IMR-90 (cell line): Measurements from ENCODE around the gene RABGAP1. TPM values are rescaled to one million over a fixed set of nuclear protein-coding genes. Genes with fewer than 3 reads are reported as not detected.

Source experiments
- ATAC-seq: fragments of 200-7000 bp; cut with Tn5 transposase; 2 replicates; pipeline ENCODE4 v1.9.1; 2020; ENCODE audit warnings: low read depth, mild to moderate bottlenecking, moderate library complexity
- BruUV-seq: library from RNA; stranded (reverse); fragments of 400-500 nt; replicated peaks from 2 replicates; lab custom pipeline; 2021; lab: Mats Ljungman, UMichigan
- CTCF ChIA-PET: fragments of 300-600 bp; formaldehyde crosslinking; extraction: SDS; loops from one replicate; lab custom pipeline; 2021; ENCODE audit warnings: antibody characterized with exemption; lab: Yijun Ruan, JAX
- POLR2A ChIA-PET: fragments of 300-600 bp; sonication (Branson Sonifier 250); formaldehyde crosslinking; loops from one replicate; lab custom pipeline; 2022; ENCODE audit warnings: antibody characterized with exemption; ENCODE audit not compliant: unreplicated experiment; lab: Charles Lee
- DNase-seq: peaks from one replicate; pipeline ENCODE4 v3.0.0; 2013
- H2AFZ ChIP-seq: replicated peaks from 2 replicates; pipeline ENCODE3; 2013; ENCODE audit warnings: low read length, mild to moderate bottlenecking; ENCODE audit not compliant: poor library complexity
- H2AK5ac ChIP-seq: 2 replicates; pipeline ENCODE4 v1.6.1; 2013; ENCODE audit warnings: low read depth, low read length, inconsistent platforms
- H2AK9ac ChIP-seq: replicated peaks from 2 replicates; pipeline ENCODE3; 2013; ENCODE audit warnings: mild to moderate bottlenecking, low read depth, low read length, moderate library complexity; ENCODE audit not compliant: poor library complexity
- H2BK120ac ChIP-seq: 2 replicates; pipeline ENCODE4 v1.6.1; 2013; ENCODE audit warnings: low read depth, low read length, inconsistent platforms
- H2BK15ac ChIP-seq: 3 replicates; pipeline ENCODE4 v1.6.1; 2013; ENCODE audit warnings: low read depth, low read length, inconsistent platforms
- H2BK20ac ChIP-seq: 2 replicates; pipeline ENCODE4 v1.6.1; 2013; ENCODE audit warnings: low read depth, mild to moderate bottlenecking, inconsistent platforms, low read length, moderate library complexity
- H2BK5ac ChIP-seq: 2 replicates; pipeline ENCODE4 v1.6.1; 2013; ENCODE audit warnings: mild to moderate bottlenecking, low read depth, low read length, inconsistent platforms; ENCODE audit not compliant: poor library complexity, severe bottlenecking
- H3K14ac ChIP-seq: replicated peaks from 2 replicates; pipeline ENCODE4 v1.6.1; 2013; ENCODE audit warnings: low read depth, low read length, inconsistent platforms
- H3K18ac ChIP-seq: 2 replicates; pipeline ENCODE4 v1.6.1; 2013; ENCODE audit warnings: low read depth, low read length, control low read depth
- H3K23ac ChIP-seq: 2 replicates; pipeline ENCODE4 v1.6.1; 2013; ENCODE audit warnings: low read depth, low read length, inconsistent platforms
- H3K27ac ChIP-seq: 2 replicates; pipeline ENCODE4 v1.5.1; 2013; ENCODE audit warnings: mild to moderate bottlenecking, control low read depth, low read length; ENCODE audit not compliant: insufficient read depth
- H3K27me3 ChIP-seq: 2 replicates; pipeline ENCODE4 v1.6.1; 2013; ENCODE audit warnings: low read length; ENCODE audit not compliant: control insufficient read depth, insufficient read depth
- H3K36me3 ChIP-seq: 2 replicates; pipeline ENCODE4 v1.6.1; 2013; ENCODE audit warnings: low read length, mixed read lengths; ENCODE audit not compliant: control insufficient read depth, insufficient read depth
- H3K4ac ChIP-seq: 2 replicates; pipeline ENCODE4 v1.6.1; 2013; ENCODE audit warnings: low read depth, low read length, inconsistent platforms
- H3K4me1 ChIP-seq: 2 replicates; pipeline ENCODE4 v1.6.1; 2013; ENCODE audit warnings: low read length, mixed read lengths; ENCODE audit not compliant: control insufficient read depth, insufficient read depth
- H3K4me2 ChIP-seq: 2 replicates; pipeline ENCODE4 v1.6.1; 2013; ENCODE audit warnings: low read depth, mild to moderate bottlenecking, control low read depth, low read length, moderate library complexity
- H3K4me3 ChIP-seq: 2 replicates; pipeline ENCODE4 v1.5.1; 2013; ENCODE audit warnings: low read depth, mild to moderate bottlenecking, control low read depth, low read length, moderate library complexity; ENCODE audit not compliant: insufficient read depth
- H3K56ac ChIP-seq: 2 replicates; pipeline ENCODE4 v1.6.1; 2013; ENCODE audit warnings: low read length, inconsistent platforms; ENCODE audit not compliant: insufficient read depth; ENCODE audit errors: extremely low read depth
- H3K79me1 ChIP-seq, 2 experiments: 2 replicates each; pipeline ENCODE4 v1.6.1; 2013; ENCODE audit warnings: low read length in 2 of 2, inconsistent platforms in 1 of 2, low read depth in 1 of 2
- H3K9ac ChIP-seq: 2 replicates; pipeline ENCODE4 v1.6.1; 2013; ENCODE audit warnings: low read depth, low read length, control low read depth
- H3K9me1 ChIP-seq: 2 replicates; pipeline ENCODE4 v1.6.1; 2013; ENCODE audit warnings: low read length, inconsistent platforms; ENCODE audit not compliant: insufficient read depth
- H3K9me3 ChIP-seq: 2 replicates; pipeline ENCODE4 v1.6.1; 2013; ENCODE audit warnings: low read length; ENCODE audit not compliant: control insufficient read depth, insufficient read depth
- H4K20me1 ChIP-seq: 2 replicates; pipeline ENCODE4 v1.6.1; 2013; ENCODE audit warnings: low read length, inconsistent platforms; ENCODE audit not compliant: insufficient read depth
- H4K5ac ChIP-seq: 2 replicates; pipeline ENCODE4 v1.6.1; 2013; ENCODE audit warnings: mild to moderate bottlenecking, low read depth, low read length, control low read depth
- H4K8ac ChIP-seq, 2 experiments: 2 replicates each; pipeline ENCODE4 v1.6.1; 2013; ENCODE audit warnings: low read depth in 2 of 2, low read length in 2 of 2, control low read depth in 1 of 2, inconsistent platforms in 1 of 2
- H4K91ac ChIP-seq: 2 replicates; pipeline ENCODE4 v1.6.1; 2013; ENCODE audit warnings: low read depth, low read length, inconsistent platforms; ENCODE audit not compliant: insufficient read depth
- BHLHE40 ChIP-seq: fragments of 150-350 bp; IDR thresholded peaks from 2 replicates; pipeline ENCODE4 v1.6.1; 2016; ENCODE audit warnings: mild to moderate bottlenecking, low read depth, low read length
- FOS ChIP-seq: fragments of 150-350 bp; IDR thresholded peaks from 2 replicates; pipeline ENCODE4 v1.6.1; 2016; ENCODE audit warnings: low read depth, low read length
- MAFK ChIP-seq: IDR thresholded peaks from 2 replicates; pipeline ENCODE4 v1.6.1; 2012; ENCODE audit warnings: low read depth, low read length, improper control_type of control experiment
- POLR2A ChIP-seq: IDR thresholded peaks from 2 replicates; pipeline ENCODE4 v1.6.1; 2012; ENCODE audit warnings: mild to moderate bottlenecking, low read depth, low read length
- RAD21 ChIP-seq: IDR thresholded peaks from 2 replicates; pipeline ENCODE4 v1.6.1; 2012; ENCODE audit warnings: low read length, improper control_type of control experiment
- SMC3 ChIP-seq: fragments of 150-350 bp; IDR thresholded peaks from 2 replicates; pipeline ENCODE4 v1.6.1; 2016; ENCODE audit warnings: low read depth, mild to moderate bottlenecking, antibody characterized with exemption, low read length, moderate library complexity
- WGBS, 2 experiments: methylation state at CpG; one replicate each; pipeline versions ENCODE4 v1.1.5 to v1.1.7; 2013; ENCODE audit warnings: missing lambda C conversion rate in 2 of 2; ENCODE audit not compliant: insufficient read length in 1 of 2; ENCODE audit errors: extremely low coverage in 2 of 2; 5-methylcytosine and 5-hydroxymethylcytosine counted together
- dilution Hi-C: fragments of 300-500 bp; cut with HindIII; formaldehyde crosslinking; loops from one replicate; pipeline ENCODE4 v1.14.3; 2018; ENCODE audit warnings: low sequenced_read_pairs; ENCODE audit not compliant: unreplicated experiment
- in situ Hi-C: fragments of 300-500 bp; cut with MboI; formaldehyde crosslinking; loops from 3 replicates; pipeline ENCODE4 v1.14.3; 2019; ENCODE audit warnings: low sequenced_read_pairs, inconsistent platforms, mixed read lengths
- intact Hi-C: fragments of 100-400 bp; cut with micrococcal nuclease; formaldehyde crosslinking; loops from 2 replicates; pipeline ENCODE4 v1.10.0; 2022
- polyA plus RNA-seq, 3 experiments: library from polyadenylated mRNA; depleted of rRNA; stranded (reverse); fragments of >200 nt; gene quantifications; 2 replicates each; pipeline ENCODE4 v1.2.3, GENCODE V29; 2012; ENCODE audit warnings: low replicate concordance in 1 of 3
- total RNA-seq: library from RNA; depleted of rRNA; stranded (reverse); fragments of >200 nt; gene quantifications from 2 replicates; pipeline ENCODE4 v1.2.3, GENCODE V29; 2012

RABGAP1 gene
- total and polyA plus RNA-seq, 2 of the 4 experiments (the other 2 are of a cell fraction), result 20.0 to 53.9 TPM

GRCh38 chr9:123073441-123073840, 132.6 kb downstream of the RABGAP1 start:
- H3K27me3 ChIP-seq, result no peaks in the 10 kb centered on the region
- peaks cover 0 to 18% of the 10 kb centered on the region in 2 experiments; a peak in 2 of 4 replicates for H3K79me1 ChIP-seq
- peak overlapping the region; percentile 2; the same call in 1 of the 3 replicates for H2BK15ac ChIP-seq
- ChIA-PET POLR2A (interaction anchor here (0.7 kb wide), 1 partner anchor 54 kb away, joined by 3 read pairs; no protein-coding TSS in a partner anchor), CTCF (no interaction called here)
- H3K36me3 ChIP-seq, result peaks cover 13% of the 10 kb centered on the region
- 0 out of 2 replicates have a peak overlapping the region, but pooled peaks have one; percentile 2 for H3K56ac ChIP-seq
- H2AK9ac ChIP-seq, result no peak overlapping the region
- H2BK20ac ChIP-seq, result peak overlapping the region; percentile 49
- DNase-seq (no peak), ATAC-seq (no peak)
- H3K9me1 ChIP-seq, result peaks cover 11% of the 10 kb centered on the region
- in situ Hi-C loops (no loop called here), dilution Hi-C loops (no loop called here), intact Hi-C loops (no loop called here)
- H2AK5ac ChIP-seq, result no peak overlapping the region; the same call in 1 of the 2 replicates
- H2BK120ac ChIP-seq, result peak overlapping the region; percentile 33
- peak overlapping the region; percentile 25; the same call in 1 of the 2 replicates for H3K4ac ChIP-seq
- no peaks in the 10 kb centered on the region for H3K9me3 ChIP-seq
- H3K23ac ChIP-seq, result peak overlapping the region; percentile 51; the same call in 1 of the 2 replicates
- H2BK5ac ChIP-seq, result peak overlapping the region; percentile 63
- TF ChIP-seq FOS, result no peak
- TF ChIP-seq POLR2A, result no peak
- TF ChIP-seq SMC3, result no peak
- TF ChIP-seq RAD21, result no peak
- no peak for TF ChIP-seq BHLHE40
- no peak for TF ChIP-seq MAFK
- H4K5ac ChIP-seq, result peak overlapping the region; percentile 73
- peak overlapping the region; percentile 66 for H3K14ac ChIP-seq
- peaks cover 4% of the 10 kb centered on the region; the same call in 1 of the 2 replicates for H4K20me1 ChIP-seq
- no peak overlapping the region for H3K4me3 ChIP-seq
- WGBS, 2 experiments, result no CpG with 5 or more reads among the region's 5 CpGs
- H3K18ac ChIP-seq, result peak overlapping the region; percentile 39; the same call in 1 of the 2 replicates
- no peak overlapping the region for H3K9ac ChIP-seq
- H3K4me2 ChIP-seq, result peak overlapping the region; percentile 69; the same call in 1 of the 2 replicates
- H4K91ac ChIP-seq, result peak overlapping the region; percentile 54
- no TSS peak for BruUV-seq
- H3K4me1 ChIP-seq, result peaks cover 9% of the 10 kb centered on the region
- peak overlapping the region; percentile 37; the same call in 1 of the 2 replicates for H3K27ac ChIP-seq
- H4K8ac ChIP-seq, result peak overlapping the region; percentile 22 to 67
- no peak overlapping the region for H2AFZ ChIP-seq
